Activated naive CD8-positive, alpha-beta T cell treated with anti-CD3 and anti-CD28 coated beads, Interleukin-2, amount 50 U/mL, for 16 hours (primary cell): Measurements from ENCODE around the gene NLRP3.
A peak's percentile ranks its signal among the peaks of the same experiment; 100 is the strongest.
"Not testable (repeated sequence)": the region's sequence is repeated elsewhere in the genome, so short reads cannot be mapped to it uniquely, and the experiment has no call there.

ENCODE experiments used
- DNase-seq: peaks from one replicate; pipeline ENCODE4 v3.0.0-alpha.2; 2020; ENCODE audit warnings: low read depth, low spot score

The NLRP3 gene

GRCh38 chr1:247415423-247416361 is at the start of gene NLRP3:
TSS of gene NLRP3 (plus strand) at chr1:247416173. CDS start at chr1:247418801, 2,628 bp downstream.
- DNase-seq: no peak

DNA sequence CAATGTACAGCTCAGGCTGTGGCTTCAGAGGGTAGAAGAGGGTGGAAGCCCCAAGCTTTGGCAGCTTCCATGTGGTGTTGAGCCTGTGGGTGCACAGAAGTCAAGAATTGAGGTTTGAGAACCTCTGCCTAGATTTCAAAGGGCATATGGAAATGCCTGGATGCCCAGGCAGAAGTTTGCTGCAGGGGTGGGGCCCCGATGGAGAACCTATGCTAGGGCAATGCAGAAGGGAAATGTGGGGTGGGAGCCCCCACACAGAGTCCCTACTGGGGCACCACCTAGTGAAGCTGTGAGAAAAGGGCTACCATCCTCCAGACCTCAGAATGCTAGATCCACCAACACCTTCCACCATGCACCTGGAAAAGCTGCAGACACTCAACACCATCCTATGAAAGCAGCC is 49.6 kb upstream of the NLRP3 start:
- DNase-seq: not testable (repeated sequence)

DNA sequence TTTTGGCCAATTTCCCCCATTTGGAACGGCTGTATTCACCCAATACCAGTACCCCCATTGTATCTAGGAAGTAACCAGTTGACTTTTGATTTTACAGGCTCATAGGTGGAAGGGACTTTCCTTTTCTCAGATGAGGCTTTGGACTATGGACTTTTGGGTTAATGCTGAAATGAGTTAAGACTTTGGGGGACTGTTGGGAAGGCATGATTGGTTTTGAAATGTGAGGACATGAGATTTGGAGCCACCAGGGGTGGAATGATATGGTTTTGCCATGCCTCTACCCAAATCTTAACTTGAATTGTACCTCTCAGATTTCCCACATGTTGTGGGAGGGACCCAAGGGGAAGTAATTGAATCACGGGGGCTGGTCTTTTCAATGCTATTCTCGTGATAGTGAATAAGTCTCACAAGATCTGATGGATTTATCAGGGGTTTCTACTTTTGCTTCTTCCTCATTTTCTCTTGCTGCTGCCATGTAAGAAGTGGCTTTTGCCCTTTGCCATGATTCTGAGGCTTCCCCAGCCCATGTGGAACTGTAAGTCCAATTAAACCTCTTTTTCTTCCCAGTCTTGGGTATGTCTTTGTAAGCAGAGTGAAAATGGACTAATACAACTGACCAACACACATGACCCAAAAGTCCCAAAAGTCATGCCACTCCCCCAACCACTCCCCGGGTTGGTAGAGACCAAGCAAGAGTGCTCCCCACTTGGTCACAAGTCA is 48.9 kb upstream of the NLRP3 start:
- no peak for DNase-seq

GRCh38 chr1:247367786-247368422 is 48.1 kb upstream of the NLRP3 start:
- DNase-seq: no peak

DNA sequence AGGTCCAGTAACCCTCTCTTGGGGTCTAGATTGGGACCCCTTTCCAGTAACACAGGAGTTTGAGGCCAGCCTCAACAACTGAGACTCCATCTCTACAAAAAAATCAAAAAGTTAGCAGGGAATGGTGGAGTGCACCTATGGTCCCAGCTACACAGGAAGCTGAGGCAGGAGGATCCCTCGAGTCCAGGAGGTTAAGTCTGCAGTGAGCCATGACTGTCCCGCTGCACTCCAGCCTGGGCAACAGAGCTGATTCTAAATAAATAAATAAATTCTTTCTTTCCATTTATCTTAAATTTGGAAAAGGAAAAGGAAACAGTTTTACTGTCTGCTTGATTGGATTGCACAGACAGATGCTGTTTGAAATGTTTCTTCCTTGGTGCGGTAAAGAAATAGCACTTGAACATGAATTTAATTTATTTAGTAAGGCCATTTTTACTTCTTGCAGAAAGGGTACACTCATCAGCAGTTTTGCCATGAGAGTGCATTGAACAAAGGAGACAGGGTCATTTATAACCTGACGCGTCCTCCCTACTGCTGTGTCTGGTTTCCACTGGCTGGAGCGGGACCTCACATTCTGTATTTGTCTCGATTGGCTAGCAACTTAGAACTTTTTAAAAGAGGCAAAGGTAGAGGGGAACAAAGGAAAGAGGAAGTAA is 47.4 kb upstream of the NLRP3 start:
- no peak for DNase-seq

DNA sequence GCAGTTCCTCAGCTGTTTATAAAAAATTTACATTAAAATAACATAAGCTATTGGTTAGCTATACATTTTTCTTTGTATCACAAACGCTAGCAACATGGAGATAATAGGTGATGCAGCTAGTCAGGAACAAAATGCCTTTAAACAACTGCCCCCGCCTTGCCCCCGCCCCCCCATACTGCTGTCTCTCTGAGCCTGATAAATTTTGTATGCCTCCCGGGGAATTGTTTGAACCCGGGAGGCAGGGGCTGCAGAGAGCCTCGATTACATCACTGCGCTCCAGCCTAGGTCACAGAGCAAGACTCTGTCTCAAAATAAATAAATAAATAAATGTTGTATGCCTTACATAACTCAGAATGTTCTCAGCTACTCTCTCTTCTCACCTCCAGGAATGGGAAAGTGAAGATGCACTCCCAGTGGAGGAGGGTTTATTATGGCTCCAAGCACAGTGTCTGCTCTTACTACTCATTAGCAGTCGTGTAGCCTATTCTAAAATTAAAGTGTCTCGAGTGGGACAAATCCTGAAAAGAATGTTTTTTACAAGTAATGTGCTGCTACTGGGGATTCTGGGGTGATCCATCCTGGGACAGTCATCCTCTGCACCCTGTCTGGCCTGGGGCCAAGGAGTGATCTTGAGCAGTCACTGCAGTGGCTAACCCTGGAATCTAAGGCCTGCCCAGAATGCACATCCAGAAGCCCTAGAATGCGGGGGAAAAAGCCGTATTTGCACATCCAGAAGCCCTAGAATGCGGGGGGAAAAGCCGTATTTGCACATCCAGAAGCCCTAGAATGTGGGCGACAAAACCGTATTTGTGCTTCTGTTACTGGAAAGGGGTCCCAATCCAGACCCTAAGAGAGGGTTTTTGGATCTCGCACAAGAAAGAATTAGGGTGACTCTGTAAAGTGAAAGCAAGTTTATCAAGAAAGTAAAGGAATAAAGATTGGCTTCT is 44.9 kb upstream of the NLRP3 start:
- no peak for DNase-seq

GRCh38 chr1:247371801-247372259 is 44.1 kb upstream of the NLRP3 start:
- DNase-seq: no peak

- peak; percentile 17 for DNase-seq
Observed at GRCh38 chr1:247373721-247374141, 42.2 kb upstream of the NLRP3 start.

- not testable (repeated sequence) for DNase-seq
Observed at GRCh38 chr1:247374651-247375334, 41.2 kb upstream of the NLRP3 start.

- DNase-seq: no peak
Observed at GRCh38 chr1:247375747-247376146, 40.2 kb upstream of the NLRP3 start.

DNA sequence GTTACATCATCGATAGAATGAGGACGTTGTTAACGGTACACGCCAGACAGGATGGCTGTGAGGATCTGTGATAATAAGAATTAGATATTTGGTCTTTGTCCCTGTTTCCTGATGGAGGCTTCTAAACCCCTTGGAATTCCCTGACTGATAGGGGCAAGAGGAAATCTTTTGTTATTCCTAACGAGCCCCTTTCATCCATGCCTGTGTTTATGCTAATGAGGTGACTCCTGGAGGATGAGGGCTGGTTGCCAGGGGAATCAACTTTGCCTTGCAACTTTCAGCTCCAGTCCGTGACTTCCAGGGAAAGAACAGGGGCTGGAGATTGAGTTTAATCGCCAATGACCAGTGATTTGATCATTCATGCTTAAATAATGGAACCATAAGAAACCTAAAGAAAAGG is 39.3 kb upstream of the NLRP3 start:
- no peak for DNase-seq

DNA sequence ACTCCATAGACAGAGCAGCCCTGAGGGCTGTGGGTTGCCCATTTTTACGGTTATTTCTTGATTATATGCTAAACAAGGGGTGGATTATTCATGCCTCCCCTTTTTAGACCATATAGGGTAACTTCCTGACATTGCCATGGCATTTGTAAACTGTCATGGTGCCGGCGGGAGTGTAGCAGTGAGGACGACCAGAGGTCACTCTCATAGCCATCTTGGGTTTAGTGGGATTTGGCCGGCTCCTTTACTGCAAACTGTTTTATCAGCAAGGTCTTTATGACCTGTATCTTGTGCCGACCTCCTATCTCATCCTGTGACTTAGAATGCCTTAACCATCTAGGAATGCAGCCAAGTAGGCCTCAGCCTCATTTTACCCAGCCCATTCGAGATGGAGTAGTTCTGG is 38.3 kb upstream of the NLRP3 start:
- DNase-seq: not testable (repeated sequence)

DNA sequence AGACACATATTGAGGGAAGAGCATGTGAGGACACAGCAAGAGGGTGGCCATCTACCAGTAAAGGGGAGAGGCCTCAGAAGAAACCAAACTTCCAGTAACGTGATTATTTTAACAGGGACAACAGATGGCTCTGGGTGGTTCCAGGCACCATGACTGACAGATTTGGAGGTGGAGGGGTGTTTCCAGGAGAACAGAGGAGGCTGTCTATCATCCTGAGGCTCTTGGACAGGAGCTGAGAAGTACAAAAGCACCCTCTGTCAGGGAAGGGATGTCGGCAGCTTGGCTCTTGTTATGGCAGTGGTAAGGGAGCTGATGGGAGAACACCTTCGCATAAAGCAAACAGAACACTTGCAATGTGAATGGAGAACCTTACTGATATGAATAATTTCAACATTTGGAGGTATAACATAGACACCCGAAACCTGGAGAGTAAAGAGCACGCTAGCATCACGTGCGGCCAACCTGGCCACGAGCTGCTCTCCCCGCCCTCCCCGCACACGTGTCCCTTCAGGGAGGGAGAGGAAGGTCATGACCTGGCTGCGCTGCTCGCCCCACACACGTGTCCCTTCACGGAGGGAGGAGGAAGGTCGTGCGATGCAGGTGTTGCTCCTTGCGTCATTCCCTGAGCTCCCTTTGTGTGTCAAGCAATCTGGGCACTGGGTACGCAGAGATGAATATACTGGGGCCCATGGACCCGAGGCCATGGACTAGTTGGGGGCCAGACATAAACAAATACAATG is 37.5 kb upstream of the NLRP3 start:
- DNase-seq: no peak

- DNase-seq: no peak
Observed at GRCh38 chr1:247385283-247385682, 30.7 kb upstream of the NLRP3 start.

GRCh38 chr1:247386217-247386616 is 29.8 kb upstream of the NLRP3 start:
- no peak for DNase-seq

DNA sequence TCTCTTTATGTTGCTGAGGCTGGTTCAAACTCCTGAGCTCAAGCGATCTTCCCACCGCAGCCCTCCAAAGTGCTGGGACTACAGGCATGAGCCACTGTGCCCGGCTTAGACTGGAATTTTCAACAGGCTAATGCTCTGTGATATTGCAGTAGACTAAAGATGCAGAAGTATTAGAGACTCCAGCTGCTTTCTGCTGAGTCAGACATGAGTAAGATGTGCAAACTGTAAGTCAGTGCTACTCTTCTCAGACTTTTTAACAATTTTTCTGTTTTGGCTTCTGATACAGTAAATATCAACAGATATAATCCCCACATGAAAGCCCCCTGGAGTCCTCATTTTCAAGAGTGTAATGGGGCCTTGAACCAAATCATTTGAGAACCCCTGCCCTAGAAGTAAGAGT is 29.3 kb upstream of the NLRP3 start:
- DNase-seq: no peak

GRCh38 chr1:247387096-247387495 is 28.9 kb upstream of the NLRP3 start:
- no peak for DNase-seq

- DNase-seq: no peak
Observed at GRCh38 chr1:247387565-247387964, 28.4 kb upstream of the NLRP3 start.

DNA sequence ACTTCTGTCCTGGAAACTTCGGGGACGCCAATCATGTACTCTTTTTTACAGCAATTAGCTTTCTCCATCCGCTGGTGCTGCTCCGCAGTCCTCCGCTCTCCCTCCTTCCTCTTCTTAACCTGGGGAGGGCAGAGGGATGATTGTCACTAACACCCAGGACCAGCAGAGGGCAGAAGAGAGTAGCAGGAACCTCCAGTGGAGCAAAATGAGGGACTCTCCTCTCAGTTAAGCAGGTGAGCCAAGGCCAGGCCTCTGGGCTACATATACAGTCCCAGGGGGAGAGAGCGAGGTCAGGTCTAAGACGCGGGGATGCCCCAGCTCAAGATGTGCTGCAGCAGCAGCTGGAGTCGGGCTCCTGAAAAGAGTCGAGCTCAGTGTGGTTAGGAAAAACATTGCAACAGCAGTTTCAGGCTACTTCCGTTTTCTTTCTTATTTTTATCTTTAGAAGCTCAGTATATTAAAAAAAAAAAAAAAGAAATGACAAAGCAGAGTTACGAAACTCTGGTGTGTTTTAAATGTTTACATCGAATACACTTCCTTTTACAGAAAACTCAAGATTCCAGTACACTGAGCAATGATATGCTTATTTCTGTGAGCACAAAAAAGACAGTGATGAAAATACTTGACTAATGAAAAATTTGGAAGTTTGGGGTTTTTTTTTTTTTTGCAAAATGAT is 25.7 kb upstream of the NLRP3 start:
- DNase-seq: peak; percentile 72
